DMS53 treated with DMSO at 0.1 percent for 48 hours (cell line): ENCODE results near the gene ZNF454.

Experiments
- DNase-seq: peaks from one replicate; lab custom pipeline; 2025; ENCODE audit not compliant: unreplicated experiment; lab: John Stamatoyannopoulos, UW

The ZNF454 gene

DNA sequence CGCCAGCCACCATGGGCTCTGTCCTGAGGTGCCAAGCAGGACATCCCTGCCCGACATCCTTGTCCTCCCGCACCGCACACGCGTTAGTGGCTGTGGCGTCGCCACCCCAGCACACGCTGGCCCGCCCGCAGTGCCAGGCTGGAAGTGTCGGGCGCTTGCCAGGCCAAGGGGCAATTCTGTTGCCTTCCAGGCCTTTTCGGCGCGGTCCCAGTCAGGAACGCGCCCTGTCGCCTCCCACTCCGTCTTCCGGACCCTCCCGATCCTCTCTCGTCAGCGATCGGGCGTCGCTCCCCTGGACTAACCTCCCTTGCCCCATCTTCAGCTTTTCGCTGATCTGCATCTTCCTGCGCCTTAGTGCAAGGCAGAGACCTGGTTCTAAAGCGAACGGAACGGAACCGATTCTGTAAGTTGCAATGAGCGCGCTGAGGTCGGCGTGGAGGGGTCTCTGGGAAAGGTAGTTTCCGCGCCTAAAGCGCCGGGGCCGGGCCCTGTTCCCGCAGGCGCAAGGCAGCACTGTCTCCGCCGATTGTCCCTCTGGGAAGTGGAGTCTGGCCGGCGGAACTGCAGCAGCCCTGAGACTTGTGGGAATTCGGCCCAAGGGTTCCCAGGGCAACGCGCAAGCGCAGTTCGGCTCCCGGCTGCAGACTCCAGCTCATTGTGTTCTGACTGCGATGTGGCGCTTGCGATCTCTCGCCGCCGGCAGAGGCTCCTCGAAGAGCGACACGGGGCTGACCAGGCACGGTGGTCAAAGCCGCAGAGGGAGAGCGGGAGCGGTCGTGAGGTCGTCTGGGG, at the start of gene ZNF454:
ZNF454 (plus strand) TSS at position 630 of the 792 bp plus-strand sequence. CDS start 1,594 bp downstream, outside the sequence.
- DNase-seq = no peak

DNA sequence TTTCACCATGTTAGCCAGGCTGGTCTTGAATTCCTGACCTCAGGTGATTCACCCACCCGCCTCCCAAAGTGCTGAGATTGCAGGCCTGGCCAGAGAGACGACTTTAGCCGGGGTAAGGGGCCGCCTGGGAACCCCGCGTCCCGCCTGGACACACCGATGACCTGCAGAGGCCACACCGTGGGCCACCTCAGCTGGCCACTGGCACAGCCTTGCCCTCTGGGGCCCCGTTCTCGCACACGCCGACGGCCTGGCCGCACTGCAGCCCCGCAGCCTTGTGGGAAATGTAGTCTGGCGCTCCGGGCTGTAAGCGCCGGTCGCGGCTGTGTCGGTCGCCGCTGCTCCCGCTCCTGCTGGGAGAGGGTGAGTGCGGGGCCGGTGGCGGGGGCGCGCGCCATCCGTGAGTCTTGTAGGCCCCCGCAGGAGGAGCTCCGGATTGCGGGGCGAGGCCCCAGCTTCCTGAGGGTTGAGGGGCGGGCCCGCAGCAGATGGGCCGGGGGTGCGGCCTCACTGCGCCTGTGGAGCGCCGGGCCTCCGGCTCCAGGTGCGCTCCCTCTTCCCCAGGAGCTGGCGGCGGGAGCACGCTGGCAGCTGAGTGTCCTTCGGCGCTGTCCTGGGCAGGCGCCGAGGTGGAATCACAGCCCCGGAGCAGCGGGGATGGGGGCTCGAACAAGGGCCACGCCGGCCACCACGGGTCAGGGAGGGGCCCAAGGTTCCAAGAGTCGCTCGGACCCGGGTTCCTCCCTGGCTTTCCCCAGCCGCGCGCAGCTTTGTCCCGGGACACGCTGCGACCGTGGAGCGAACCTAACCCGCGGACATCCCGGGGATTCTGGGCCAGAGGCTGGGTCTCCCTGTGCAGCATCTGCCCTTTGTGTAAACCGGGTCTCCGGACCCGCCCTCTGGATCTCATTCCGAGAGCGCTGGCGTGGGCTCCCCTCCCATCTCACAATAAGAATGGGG, 45.1 kb upstream of the ZNF454 start, which contains the start of gene ZFP2:
ZFP2 (plus strand) TSS at position 299 of the 957 bp plus-strand sequence. CDS start 35,401 bp downstream, outside the sequence.
- DNase-seq = peak; percentile 37

GRCh38 chr5:178899289-178899688, 41.7 kb upstream of the ZNF454 start:
- DNase-seq = no peak

DNA sequence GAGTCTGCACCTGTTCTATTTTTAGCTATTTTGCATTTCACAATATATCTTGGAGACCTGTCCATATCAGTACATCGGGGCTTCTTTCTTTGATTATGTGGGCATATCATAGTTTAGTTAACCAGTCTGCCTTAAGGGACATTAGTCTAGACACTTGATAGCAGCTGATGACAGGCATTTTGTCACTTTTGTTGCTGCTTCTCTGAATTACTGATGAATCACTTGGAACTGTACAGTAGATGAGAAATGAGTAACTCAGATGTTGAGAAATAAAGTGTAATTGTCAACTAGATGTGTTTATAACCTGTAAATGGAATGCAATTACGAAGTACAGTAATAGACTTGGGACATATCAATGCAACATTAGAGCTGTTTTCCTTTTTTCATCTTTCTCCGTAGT, 38.1 kb upstream of the ZNF454 start:
- DNase-seq = no peak

DNA sequence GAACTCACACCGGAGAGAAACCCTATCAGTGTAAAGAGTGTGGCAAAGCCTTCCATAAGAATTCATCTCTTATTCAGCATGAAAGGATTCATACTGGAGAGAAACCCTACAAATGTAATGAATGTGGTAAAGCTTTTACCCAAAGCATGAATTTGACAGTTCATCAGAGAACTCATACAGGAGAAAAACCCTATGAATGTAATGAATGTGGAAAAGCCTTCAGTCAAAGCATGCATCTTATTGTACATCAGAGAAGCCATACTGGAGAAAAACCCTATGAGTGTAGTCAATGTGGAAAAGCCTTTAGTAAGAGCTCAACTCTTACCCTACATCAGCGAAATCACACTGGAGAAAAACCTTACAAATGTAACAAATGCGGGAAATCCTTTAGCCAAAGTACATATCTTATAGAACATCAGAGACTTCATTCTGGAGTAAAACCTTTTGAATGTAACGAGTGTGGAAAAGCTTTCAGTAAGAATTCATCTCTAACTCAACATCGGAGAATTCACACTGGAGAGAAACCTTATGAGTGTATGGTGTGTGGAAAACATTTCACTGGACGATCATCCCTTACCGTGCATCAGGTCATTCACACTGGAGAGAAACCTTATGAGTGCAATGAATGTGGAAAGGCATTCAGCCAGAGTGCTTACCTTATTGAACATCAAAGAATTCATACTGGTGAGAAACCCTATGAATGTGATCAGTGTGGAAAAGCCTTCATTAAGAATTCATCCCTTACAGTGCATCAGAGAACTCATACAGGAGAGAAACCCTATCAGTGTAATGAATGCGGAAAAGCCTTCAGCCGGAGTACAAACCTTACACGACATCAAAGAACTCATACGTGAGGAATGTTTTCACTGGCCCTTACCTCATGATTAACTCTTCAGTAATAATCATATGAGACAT, 8.9 kb upstream of the ZNF454 start:
- DNase-seq = no peak

DNA sequence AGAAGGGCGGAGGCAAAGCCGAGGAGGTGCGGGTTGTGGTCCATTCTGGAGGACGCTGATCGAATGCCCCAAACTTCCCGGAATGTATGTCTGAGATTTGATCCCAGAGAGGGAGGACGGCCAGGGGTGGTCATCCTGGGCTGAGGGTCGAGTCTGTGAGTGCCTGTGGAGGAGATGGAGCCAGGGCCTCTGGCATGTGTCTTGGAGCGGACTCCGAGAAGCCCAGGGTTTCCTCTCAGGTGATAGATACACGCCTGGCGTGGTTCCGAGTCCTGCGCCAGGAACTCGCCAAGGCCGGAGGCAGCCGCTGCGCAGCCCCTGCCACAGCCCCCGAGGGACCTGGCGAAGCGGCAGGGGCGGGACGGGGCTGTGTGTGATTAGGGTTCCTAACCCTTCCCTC, 363 bp downstream of the ZNF454 start:
- DNase-seq = no peak

GRCh38 chr5:178965465-178966055, 24.6 kb downstream of the ZNF454 start:
- no peak for DNase-seq

GRCh38 chr5:178981381-178981780, 40.4 kb downstream of the ZNF454 start:
- no peak for DNase-seq

DNA sequence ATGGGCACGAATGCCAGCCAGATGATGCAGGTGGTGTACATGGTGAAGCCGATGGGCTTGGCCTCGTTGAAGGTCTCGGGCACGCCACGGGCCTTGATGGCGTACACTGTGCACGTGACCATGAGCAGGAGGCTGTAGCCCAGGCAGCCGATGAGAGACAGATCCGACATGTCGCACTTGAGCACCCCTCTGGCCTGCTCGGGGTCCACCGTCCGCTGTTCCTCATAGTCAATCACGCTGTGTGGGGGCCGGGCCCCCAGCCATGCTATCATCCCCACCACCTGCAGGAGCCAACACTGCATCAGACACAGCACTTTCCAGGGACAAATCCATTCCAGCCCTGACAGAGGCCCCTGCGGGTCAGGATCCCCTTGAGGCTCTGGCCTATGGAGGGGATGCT, 41.9 kb downstream of the ZNF454 start:
- DNase-seq = no peak

DNA sequence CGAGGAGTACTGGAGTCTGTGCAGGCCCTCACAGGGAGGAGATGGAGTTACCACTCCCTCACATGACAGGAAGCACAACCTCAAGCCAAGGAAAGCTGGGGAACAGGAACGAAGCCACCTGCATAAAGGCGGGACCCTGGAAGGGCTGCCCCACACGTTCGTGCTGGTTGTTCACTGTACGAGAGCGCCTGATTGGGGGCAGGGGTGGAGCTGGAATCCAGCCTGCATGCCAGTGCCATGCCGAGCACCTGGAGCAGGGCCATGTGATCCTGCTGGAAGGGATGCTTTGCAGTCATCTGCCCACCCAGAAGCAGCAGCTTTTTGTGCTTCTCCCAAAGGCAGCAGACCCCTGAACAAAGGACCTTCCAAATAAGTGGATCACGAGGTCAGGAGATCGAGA, 42.7 kb downstream of the ZNF454 start:
- DNase-seq = no peak

DNA sequence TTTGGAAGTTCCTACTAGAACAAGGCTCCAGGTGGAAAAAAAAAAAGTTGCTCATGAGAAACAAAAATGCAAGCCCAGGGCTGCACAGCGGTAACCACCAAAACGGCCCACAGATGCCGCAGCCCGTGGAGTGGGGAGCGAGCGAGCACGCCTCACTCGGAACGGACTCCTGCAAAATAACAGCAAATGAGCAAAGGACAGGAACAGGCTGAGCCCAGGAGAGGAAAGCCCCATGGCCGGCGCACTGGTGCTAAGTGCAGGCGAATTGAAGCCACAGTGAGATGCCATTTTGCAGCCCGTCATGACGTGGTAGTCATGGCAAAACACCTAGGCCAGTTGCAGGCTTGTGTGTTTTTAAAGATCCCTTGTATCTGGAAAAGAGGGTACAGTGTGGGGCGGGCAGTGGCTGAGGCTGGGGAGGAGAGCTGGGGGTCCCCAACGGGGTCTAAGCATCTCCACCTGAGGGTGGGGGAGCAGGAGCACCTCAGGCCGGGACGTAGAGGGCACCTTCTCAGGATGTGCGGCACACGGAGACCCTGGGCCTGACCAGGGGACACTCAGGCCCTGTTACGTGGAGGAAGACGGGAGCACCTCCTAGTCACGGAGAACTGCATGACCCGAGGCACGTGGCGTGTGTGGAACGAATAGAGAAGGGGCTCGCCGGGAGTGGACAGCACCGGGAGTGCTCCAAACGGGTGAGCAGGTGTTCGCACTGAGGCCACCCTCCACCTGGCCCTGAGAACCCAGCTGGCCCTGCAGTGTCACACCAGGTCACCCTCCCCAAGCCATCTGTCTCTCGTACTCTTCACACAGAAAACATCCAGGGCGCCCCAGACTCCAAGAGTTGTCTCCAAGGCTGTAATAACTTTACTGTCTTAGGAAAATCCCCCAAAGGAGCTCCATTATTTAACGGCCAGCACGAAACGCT, 43.4 kb downstream of the ZNF454 start:
- no peak for DNase-seq

- no peak for DNase-seq
Observed at GRCh38 chr5:178986326-178986960, 45.4 kb downstream of the ZNF454 start.

GRCh38 chr5:178988436-178989220, 47.6 kb downstream of the ZNF454 start:
- DNase-seq = no peak

GRCh38 chr5:178989311-178989710, 48.3 kb downstream of the ZNF454 start:
- no peak for DNase-seq

DNA sequence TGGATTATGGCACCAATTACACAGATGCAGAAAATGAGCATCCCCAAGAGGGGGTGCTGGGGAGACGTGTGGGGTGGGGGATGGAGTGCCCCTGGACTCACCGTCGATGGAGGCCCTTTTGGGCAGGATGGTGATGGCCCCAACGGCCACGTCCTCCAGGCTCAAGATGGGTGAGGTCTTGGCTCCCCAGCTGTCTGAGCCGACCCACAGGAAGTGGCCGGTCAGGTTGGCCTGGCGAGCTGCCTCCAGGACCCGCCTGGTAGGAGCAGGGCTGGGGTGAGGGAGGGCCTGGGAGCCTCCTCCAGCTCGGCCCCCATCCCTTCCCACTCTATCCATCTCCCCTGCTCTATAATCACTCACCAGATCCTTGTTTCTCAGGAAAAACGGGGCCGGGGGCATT, 49.5 kb downstream of the ZNF454 start:
- no peak for DNase-seq

DNA sequence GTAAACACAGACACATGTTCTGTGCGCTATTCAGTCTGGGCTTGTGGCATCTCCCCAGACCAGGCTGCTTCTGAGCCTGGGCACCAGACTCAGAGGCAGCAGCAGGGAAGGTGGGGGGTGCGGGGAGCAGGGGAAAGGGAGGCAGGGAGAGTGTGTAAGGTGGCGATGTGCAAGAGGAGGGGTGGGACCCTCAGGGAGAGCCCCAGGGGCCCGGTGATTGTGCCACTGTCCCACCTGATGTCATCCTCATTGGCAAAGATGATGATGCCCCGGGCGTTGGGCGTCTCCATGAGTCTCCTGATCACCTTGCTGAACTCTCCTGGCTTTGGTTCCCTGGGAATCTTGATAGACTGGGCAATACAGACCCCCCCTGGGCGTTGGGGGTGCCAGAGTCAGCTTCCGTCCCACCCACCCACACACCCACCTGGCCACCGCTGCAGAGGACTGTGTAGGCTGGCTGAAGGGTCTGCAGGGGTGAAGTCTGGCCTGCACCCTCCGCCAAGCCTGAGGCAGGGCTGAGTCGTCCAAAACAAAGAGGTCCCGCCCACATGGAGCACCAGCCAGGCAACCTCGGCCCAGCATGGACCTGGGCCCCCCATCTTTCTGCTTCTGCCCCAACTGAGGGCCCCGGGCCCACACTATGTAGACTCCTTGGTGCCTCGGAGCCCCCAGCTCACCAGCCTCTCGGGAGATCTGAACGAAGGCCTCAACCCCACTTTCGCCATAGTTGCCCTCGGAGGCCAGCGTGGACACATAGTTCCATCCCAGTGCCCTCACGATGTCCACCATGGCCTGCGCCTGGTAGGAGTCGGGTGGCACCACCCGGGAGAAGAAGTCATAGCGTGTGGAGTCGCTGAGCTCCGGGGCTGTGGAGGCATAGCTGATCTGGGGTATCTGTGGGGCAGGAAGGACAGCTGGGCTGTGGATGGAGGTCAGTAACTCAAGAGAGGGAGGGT, 50.5 kb downstream of the ZNF454 start:
- DNase-seq = no peak
